ENCODE data around the gene NUAK1. TPM values are rescaled to one million over a fixed set of nuclear protein-coding genes. Genes with fewer than 3 reads are reported as not detected.
A peak's percentile ranks its signal among the peaks of the same experiment; 100 is the strongest.

The NUAK1 gene
- total RNA-seq, 4 donors from 2014 or later: 7.1 to 19.8 (median 10.7) TPM

DNA sequence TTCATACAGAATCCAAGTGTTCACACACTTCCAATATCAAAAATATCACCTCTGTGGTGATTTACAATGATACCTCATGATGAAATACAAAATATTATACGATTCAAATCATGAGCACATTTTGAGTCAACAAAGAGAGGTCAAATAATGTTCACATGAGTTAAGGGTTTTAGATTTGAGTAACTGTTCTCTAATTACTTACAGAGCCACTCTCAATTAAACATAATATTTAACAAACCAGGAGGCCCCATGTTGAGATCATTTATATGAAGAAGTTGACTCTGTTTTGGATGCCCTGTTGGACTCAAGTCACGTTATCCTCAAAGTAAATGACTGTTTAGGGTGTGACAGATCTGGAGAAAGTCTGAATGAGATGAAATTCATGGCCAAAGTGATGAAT, 53.5 kb downstream of the NUAK1 start:
- TF ChIP-seq POLR2AphosphoS5 (IDR thresholded peaks at IDR 0.05) (no peak), CTCF (IDR thresholded peaks at IDR 0.05) (no peak), POLR2A (IDR thresholded peaks at IDR 0.05; ENCODE audit: low read depth) (no peak), EP300 (IDR thresholded peaks at IDR 0.05) (no peak)
- H3K4me3 ChIP-seq: no peak overlapping the region
- intact Hi-C loops (cut with DNase I): no loop called here
- WGBS: 49% methylated on average over 2 of the region's 2 CpGs
- H3K27ac ChIP-seq (replicated peaks in 1 of 4): no peak overlapping the region
- peaks cover 0 to 62% (median 5%) of the 10 kb centered on the region in 4 donors for H3K36me3 ChIP-seq
- H3K4me1 ChIP-seq: peaks cover 44 to 56% (median 48%) of the 10 kb centered on the region in 4 donors
- no peaks in the 10 kb centered on the region for H3K9me3 ChIP-seq
- no peaks in the 10 kb centered on the region for H3K27me3 ChIP-seq
- no peak for DNase-seq (ENCODE audit: extremely low spot score)

GRCh38 chr12:106084759-106085158, 54.0 kb downstream of the NUAK1 start:
- Histone ChIP-seq H3K36me3 (peaks cover 0 to 62% (median 5%) of the 10 kb centered on the region in 4 donors), H3K4me3 (no peak overlapping the region), H3K4me1 (peaks cover 45 to 56% (median 48%) of the 10 kb centered on the region in 4 donors), H3K27ac (replicated peaks in 1 of 4) (peak overlapping the region in 1 of 4 donors; percentile 50), H3K27me3 (no peaks in the 10 kb centered on the region), H3K9me3 (no peaks in the 10 kb centered on the region)
- DNase-seq (ENCODE audit: extremely low spot score): no peak
- WGBS: 76% methylated on average over 3 of the region's 3 CpGs
- intact Hi-C loops (cut with DNase I): no loop called here
- TF ChIP-seq POLR2AphosphoS5 (IDR thresholded peaks at IDR 0.05) (no peak), POLR2A (IDR thresholded peaks at IDR 0.05; ENCODE audit: low read depth) (no peak), EP300 (IDR thresholded peaks at IDR 0.05) (no peak), CTCF (IDR thresholded peaks at IDR 0.05) (no peak)

DNA sequence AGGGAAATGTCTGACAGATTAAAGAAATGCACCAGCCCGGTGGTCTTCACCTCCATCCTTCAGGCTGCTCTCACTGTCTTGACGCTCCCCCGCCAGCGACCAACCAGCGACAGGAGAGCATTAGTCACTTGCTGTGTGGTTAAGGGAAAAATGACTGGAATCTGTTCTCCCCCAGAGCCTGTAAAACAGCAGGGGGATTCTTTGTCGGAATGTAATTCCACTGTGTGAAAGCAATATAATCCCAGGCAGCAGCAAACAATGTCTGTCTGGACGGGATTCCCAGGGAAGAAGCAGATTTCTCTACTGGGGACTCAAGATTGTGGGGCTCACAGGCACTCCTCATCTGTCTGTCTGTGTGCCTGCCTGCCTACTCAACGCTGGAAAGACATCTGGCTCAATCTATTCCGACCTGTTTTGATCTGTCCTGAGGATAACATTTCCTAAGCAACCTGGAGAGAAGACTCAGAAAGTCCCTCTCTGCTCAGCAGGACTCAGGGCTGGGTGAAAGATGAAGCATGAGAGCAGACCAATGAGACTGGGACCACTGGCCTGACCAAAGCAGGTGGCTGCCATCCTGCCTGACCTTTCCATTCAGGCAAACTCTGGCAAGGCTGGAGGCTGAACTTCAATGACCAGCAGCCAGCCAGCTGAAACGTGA, 54.6 kb downstream of the NUAK1 start:
- WGBS: 73% methylated on average over 10 of the region's 10 CpGs
- DNase-seq (ENCODE audit: extremely low spot score): no peak
- Histone ChIP-seq H3K36me3 (peaks cover 0 to 62% (median 5%) of the 10 kb centered on the region in 4 donors), H3K27me3 (no peaks in the 10 kb centered on the region), H3K4me3 (no peak overlapping the region), H3K9me3 (no peaks in the 10 kb centered on the region), H3K27ac (replicated peaks in 1 of 4) (peak overlapping the region in 1 of 4 donors; percentile 50), H3K4me1 (peaks cover 45 to 56% (median 48%) of the 10 kb centered on the region in 4 donors)
- intact Hi-C loops (cut with DNase I): no loop called here
- TF ChIP-seq POLR2AphosphoS5 (IDR thresholded peaks at IDR 0.05): no peak
- TF ChIP-seq POLR2A (IDR thresholded peaks at IDR 0.05; ENCODE audit: low read depth): no peak
- TF ChIP-seq CTCF (IDR thresholded peaks at IDR 0.05): no peak
- no peak for TF ChIP-seq EP300 (IDR thresholded peaks at IDR 0.05)

DNA sequence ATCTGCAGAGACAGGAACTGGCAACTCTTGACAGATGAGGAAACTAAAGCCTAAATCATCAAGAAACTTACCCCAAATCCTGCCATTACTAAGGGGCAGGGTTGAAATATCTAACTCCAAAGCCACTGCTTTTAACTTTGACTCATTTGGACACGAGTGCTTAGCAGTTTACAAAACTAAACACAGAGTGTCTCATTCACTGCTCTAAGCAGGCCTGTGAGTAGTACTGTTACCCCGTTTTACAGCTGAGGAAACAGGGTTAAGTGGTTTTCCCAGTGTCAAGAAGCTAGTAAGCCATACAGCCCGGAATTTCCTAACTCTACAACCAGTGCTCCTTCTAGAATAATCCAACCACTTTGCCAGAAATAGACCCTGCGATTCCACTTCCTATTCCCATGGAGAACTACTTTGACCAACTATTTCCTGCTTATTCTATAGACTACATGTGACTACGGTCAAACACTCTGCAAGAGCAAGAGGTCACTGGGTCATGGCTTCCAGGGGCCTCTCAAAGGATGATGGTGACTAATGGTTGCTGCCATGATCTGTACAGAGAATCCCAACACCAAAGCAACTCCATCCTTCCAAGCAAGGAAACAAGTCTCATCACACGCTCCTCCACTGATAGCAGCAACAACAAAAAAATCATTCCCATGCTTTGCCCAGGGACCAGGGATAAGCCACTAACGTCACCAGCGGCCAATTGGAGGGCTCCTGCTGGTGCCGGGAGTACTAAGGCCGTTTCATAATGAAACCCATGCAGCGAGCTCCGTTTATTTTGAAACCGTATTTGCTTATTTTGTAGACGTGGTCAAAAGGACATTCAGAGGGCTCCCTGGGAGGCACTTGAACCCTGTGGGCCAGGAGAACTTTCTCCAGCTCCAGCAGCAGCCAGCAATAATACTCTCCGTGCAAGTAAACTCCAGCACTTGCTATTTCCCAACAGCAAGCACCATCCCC, 56.3 kb downstream of the NUAK1 start:
- TF ChIP-seq POLR2A (IDR thresholded peaks at IDR 0.05; ENCODE audit: low read depth) (no peak), CTCF (IDR thresholded peaks at IDR 0.05) (no peak), EP300 (IDR thresholded peaks at IDR 0.05) (no peak)
- intact Hi-C loops (cut with DNase I): no loop called here
- no peak for DNase-seq (ENCODE audit: extremely low spot score)
- no peaks in the 10 kb centered on the region for H3K9me3 ChIP-seq
- H3K4me1 ChIP-seq: peaks cover 47 to 65% (median 50%) of the 10 kb centered on the region in 4 donors
- peak overlapping the region in 2 of 4 donors; percentile 16 to 57 for H3K27ac ChIP-seq (replicated peaks in 1 of 4)
- no peak overlapping the region for H3K4me3 ChIP-seq
- no peaks in the 10 kb centered on the region for H3K27me3 ChIP-seq
- peaks cover 0 to 70% (median 5%) of the 10 kb centered on the region in 4 donors for H3K36me3 ChIP-seq
- WGBS: 91% methylated on average over 15 of the region's 15 CpGs
